Measurements from ENCODE around the gene SERPINB11.
"Not testable (repeated sequence)": the region's sequence is repeated elsewhere in the genome, so short reads cannot be mapped to it uniquely, and the experiment has no call there.

Gene SERPINB11

DNA sequence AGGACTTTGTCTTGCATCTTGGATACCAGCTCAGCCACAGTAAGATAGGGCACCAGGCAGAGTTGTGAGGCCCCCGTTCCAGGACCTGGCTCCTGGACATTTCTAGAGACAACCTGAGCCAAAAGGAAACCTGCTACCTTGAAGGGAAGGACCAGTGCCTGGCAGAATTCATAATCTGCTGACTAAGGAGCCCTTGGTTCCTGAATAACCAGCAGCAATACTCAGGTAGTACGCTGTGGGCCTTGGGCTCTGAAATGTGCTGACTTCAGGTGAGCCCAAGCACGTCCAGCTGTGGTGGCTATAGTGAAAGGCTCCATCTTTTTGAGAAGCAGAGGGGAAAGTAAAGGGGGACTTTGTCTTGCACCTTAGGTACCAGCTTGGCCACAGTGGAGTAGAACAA is 28.5 kb downstream of the SERPINB11 start:
- DNase-seq, result no peak

DNA sequence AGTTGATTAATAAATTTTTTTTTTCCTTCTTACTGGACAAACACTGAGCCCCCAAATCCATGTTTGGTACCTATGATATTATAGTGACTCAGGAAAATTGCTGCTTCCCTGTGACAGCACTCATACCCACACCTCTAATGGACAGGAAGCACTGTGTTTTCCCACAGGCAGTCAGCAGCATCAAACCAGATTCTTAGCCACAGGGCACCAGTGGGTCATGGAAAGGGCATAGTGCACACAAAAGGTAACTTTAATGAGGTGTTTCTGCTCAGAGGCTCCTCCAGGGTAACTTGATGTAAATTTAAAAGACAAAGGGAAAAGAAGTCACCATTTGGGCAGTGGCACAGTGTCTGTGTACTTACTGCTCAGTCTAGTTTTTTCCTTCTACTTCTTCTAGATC is 34.1 kb downstream of the SERPINB11 start:
- DNase-seq, result no peak

DNA sequence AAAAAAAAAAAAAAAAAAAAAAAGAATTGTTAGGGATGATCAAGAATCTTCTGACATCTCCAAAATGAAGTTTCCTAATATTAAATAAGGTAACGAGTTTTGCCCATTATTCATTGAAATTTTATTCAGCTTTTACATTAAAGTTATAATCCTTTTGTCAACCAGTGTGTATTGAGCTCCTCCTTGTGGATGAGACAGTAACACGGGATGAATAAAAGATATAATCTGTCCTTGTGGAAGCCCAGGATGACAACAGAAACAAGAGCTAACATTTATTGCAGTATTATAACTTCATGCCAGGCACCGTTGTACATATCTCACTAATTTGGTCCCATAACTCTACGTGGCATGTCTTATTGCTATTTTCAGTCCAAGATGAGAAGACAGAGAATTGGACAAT is 39.0 kb downstream of the SERPINB11 start:
- DNase-seq, result no peak

DNA sequence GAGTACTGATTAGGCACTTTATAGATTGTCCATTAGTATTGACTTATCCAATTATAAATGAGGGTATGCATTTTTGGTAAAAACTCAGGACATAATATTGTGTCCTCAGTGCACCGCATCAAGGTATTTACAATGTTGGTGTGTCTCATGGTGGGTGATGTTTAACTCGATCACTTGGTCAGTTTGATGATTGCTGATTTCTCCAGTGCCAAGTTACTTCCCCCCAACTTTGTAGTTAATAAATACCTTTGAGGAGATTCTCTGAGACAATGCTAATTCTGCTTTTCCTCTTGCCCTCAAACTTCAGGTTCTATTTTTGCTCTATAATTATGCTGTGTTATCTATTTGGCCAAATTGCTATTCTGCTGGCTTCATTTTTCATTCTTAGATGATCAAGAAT is 44.2 kb downstream of the SERPINB11 start:
- DNase-seq, result no peak

DNA sequence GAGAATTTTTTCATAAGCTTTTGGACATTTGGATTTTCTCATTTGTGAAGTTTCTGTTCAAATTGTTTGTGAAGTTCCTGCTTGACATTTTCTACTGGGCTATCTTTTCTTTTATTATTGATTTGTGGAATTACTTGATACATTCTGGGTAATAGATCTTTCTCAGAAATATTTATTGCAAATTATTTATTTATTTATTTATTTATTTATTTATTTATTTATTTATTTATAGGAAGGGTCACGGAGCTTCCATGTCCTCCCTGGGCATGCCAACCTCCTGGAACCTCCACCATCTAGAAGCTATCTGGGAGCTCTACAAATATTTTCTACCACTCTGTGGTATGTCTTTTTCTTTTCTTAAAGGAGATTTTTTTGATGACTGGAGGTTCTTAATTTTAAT is 46.7 kb downstream of the SERPINB11 start:
- DNase-seq, result no peak

DNA sequence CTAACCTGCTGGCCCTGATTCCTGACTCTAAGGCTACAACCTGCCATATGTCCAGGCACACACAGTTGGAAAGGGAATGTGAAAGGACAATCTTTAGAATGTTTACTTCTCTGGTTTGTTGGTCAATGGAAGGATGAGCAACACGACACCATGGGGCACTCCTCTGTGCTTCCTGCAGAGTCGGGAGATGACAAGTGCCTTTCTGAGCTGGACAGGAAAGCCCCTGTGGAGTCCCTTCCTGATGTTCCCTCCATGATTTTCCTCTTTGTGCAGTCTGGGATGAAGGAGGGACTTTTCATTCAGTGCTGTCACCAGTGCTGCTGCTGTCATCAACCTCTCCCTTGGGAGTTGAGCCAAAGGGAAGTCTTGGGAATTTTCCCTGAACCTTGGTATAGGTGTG is 49.9 kb downstream of the SERPINB11 start:
- DNase-seq, result no peak

DNA sequence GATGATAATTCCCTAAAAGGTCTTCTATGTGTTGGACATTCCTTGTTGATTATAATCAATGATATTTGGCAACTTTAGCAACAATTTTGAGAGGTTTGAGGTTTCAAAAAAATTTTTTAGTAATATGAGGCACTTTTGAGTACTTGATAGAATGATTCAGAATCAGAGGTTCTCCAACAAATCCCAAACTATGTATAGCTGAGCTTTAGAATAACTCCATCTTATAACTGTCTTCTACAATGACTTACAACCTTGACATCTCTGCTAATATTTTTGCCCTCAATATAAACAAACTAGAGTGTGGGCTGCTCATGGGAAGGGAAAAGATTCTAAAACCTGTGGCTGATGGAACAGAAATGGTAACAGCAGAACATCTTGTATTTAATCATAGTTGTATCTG is 50.9 kb downstream of the SERPINB11 start:
- no peak for DNase-seq

DNA sequence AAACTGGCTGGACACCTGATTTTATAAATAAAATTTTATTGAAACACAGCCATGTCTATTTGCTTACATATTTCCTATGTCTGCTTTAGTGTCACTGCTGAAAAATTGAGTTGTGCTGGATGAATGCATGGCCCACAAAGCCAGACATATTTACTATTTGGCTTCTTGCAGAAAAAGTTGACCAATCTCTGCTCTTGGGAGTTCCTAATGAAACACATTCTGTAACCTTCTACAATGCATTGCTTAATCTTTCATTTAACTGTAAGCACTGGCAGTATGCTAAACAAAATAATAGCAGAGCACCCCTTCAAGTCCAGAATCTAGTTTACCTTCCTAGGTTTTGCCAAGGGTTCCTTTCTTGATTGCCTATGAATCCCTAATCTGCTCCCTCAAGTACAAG is 54.8 kb downstream of the SERPINB11 start:
- no peak for DNase-seq

DNA sequence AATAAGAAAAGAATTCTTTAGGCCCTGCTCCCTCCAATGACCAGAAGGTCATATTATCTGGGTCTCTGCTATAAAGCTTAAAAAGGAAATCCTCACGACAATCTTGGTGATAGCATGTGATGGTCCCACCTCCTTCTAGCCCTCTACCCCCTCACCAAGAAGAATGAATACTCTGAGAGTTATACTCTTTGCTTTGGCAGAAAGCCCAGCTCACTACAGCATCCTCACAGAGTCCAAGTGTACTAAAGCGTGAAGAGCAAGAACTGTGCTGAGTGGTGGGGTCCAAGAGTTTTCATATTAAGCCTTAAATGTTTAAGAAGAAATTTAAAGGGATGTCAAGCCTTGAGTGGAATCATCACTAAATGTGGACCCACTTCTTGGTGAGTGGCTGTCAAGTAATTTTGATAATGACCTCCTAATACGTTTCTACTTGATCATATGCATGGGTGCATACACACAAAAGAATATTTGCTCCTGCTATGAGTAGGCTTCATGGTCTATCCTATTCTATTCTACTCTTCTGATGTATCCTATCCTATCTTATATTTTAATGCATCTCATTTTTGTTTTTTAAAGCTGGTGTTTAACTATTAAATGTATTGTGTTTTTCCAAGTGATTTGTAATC is 56.0 kb downstream of the SERPINB11 start:
- DNase-seq, result no peak

DNA sequence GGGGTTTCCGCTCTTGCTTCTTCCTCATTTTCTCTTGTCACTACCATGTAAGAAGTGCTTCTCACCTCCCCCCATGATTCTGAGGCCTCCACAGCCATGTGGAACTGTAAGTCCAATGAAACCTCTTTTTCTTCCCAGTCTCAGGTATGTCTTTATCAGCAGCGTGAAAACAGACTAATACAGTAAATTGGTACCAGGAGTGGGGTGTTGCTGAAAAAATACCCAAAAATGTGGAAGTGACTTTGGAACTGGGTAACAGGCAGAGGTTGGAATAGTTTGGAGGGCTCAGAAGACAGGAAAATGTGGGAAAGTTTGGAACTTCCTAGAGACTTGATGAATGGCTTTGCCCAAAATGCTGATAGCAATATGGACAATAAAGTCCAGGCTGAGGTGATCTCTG is 57.0 kb downstream of the SERPINB11 start:
- DNase-seq, result not testable (repeated sequence)

DNA sequence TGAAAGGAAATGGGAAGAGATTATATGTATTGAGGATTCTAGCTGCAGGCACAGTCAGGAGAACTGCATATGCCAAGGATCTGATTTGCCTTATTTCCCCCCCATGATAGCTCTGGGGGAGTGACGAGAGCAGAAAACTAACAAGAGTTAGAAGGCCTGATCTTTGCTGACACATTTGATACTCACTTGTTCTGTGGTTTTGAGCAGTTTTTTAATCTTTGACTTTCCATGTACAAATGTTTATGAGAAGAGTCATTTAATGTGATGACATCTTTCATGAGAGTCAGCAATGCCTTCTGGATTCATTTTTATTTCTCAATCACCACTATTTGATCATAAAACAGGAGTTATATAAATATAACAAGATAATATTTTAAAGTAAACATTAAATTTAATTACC is 59.8 kb downstream of the SERPINB11 start:
- DNase-seq, result no peak

DNA sequence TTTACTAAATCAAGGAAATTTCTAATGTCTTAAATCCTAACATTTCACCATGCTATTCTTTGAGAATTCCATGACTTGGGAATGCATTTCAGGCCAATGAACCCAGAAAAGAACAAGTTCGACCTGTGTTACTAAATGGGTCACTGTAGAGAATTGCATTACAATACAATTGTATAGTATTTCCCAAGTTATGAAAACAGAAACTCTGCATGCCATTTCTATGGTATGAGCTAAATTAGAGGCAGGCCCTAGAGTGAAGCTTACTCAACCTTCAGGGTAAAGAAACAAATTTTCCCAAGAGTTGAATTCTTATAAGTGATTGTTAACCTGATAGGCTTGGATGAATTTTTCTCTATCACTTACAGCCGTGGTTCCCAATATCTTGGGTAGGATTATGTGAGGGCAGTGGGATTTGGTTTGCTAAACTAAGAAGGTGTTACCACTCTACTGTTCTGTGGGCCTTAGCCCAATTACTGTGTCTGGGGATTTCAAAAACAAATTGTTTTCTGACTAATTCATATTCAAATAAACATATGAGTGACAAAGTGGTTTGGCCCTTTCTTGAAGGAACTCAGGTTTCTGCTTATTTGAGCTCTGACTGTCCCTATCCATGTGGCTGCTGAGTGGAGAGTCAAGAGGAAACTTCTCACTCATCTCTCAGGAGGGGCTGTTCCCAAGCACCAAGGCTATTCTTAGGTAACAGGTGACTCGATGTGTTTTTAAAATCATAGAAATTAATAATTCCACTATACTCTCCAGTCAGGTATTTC is 61.3 kb downstream of the SERPINB11 start:
- DNase-seq, result no peak

DNA sequence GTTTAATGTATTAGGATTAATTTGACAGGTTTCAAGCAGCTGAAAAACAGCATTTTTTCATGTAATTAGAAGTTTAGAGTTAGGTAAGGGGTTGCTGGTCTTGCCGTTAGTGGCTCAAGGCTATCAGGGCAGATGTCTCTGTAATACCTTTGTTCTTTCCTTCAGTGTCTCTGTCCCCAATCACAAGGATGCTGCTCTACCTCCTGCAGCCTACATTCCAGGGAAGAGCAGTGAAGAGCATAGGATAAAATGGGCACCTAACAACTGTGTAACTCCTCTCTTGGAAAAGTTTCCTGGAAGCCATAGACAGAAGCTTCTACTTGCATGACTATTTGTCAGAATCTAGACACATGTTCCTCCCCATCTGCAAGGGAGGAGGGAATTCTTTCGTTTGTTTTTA is 63.1 kb downstream of the SERPINB11 start:
- DNase-seq, result no peak

Data from activated naive CD4-positive, alpha-beta T cell treated with Interleukin-2 at 50 U/mL for 16 hours (primary cell).